SH-SY5Y (cell line): Measurements from ENCODE around the gene FBXO3.

Source experiments
- GATA2 ChIP-seq: IDR thresholded peaks from 2 replicates; pipeline ENCODE4 v1.6.1; 2011; ENCODE audit warnings: mild to moderate bottlenecking, low read depth, low read length
- GATA3 ChIP-seq: IDR thresholded peaks from 2 replicates; pipeline ENCODE4 v1.6.1; 2011; ENCODE audit warnings: low read depth, mild to moderate bottlenecking, low read length, moderate library complexity

FBXO3 gene

DNA sequence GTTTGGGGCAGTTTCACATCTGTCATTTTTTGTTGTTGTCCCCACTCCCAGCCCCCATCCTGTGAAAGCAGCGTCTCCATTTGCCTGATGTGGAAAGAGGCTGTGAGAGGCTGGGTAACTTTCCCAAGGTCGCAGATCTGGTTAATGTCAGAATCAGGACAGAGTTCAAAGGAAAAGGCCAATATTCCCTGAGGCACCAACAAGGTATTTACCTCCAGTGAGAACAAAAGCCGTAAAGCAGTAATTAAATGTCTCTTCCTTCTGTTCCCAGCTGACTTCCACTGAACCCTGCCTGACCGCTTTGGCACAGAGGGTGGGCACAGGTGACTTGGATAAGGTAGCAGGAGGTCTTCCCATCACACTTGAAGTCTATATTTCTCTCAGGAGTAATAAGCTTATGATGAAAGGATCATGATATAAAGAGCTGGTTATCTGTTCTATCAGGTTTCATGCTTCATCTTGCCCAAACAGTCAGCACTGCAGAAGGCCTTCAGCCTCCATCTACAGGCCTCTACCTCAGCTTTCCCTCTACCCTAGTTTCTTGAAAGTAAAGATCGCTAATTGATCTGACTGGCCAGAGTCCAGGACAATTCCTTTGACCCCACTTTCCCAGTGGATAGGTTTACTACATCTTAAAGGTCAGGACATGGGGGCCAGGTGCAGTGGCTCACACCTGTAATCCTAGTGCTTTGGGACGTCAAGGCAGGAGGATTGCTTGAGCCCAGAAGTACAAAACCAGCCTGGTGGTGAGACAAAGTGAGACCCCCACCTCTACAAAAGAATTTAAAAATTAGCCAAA lies 83.1 kb downstream of the FBXO3 start:
- no peak for TF ChIP-seq GATA2
- TF ChIP-seq GATA3: no peak
